Mesothelial cell of epicardium (in vitro differentiated cells): Measurements from ENCODE around the gene TRAK2. TPM values are rescaled to one million over a fixed set of nuclear protein-coding genes. Genes with fewer than 3 reads are reported as not detected.

Experiments
- DNase-seq, 2 experiments: peaks; one replicate each; pipeline ENCODE4 v3.0.0; 2021; ENCODE audit warnings: low spot score in 2 of 2; ENCODE audit not compliant: unreplicated experiment in 2 of 2
- H3K27ac Mint-ChIP-seq: 2 replicates; pipeline ENCODE4 v1.8.0; 2021; ENCODE audit warnings: mixed read lengths
- H3K27me3 Mint-ChIP-seq: 2 replicates; pipeline ENCODE4 v1.8.0; 2021; ENCODE audit warnings: low read depth, mixed read lengths
- H3K36me3 Mint-ChIP-seq: 2 replicates; pipeline ENCODE4 v1.8.0; 2021; ENCODE audit warnings: mixed read lengths
- H3K4me1 Mint-ChIP-seq: 2 replicates; pipeline ENCODE4 v1.8.0; 2021; ENCODE audit warnings: mixed read lengths
- H3K4me3 Mint-ChIP-seq: 2 replicates; pipeline ENCODE4 v1.8.0; 2021; ENCODE audit warnings: mild to moderate bottlenecking, moderate library complexity, mixed read lengths
- H3K9me3 Mint-ChIP-seq: 2 replicates; pipeline ENCODE4 v1.8.0; 2021; ENCODE audit warnings: mixed read lengths
- total RNA-seq: library from RNA; stranded (reverse); gene quantifications from 3 replicates; pipeline ENCODE4 v1.2.1, GENCODE V29; 2021
- TF ChIP-seq, protein P1 (sequence below): fragments of 200-600 bp; sonication (generic); IDR thresholded peaks from one replicate; pipeline ENCODE4 v1.5.0; 2021; ENCODE audit warnings: antibody characterized with exemption; ENCODE audit not compliant: unreplicated experiment

The TRAK2 gene
- total RNA-seq, 1 donor from 2014 or later: 21.5 TPM

GRCh38 chr2:201401815-201402214 is 49.4 kb downstream of the TRAK2 start:
- TF ChIP-seq, protein P1, sequence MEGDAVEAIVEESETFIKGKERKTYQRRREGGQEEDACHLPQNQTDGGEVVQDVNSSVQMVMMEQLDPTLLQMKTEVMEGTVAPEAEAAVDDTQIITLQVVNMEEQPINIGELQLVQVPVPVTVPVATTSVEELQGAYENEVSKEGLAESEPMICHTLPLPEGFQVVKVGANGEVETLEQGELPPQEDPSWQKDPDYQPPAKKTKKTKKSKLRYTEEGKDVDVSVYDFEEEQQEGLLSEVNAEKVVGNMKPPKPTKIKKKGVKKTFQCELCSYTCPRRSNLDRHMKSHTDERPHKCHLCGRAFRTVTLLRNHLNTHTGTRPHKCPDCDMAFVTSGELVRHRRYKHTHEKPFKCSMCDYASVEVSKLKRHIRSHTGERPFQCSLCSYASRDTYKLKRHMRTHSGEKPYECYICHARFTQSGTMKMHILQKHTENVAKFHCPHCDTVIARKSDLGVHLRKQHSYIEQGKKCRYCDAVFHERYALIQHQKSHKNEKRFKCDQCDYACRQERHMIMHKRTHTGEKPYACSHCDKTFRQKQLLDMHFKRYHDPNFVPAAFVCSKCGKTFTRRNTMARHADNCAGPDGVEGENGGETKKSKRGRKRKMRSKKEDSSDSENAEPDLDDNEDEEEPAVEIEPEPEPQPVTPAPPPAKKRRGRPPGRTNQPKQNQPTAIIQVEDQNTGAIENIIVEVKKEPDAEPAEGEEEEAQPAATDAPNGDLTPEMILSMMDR: no peak
- no peak for DNase-seq
- peaks cover 16% of the 10 kb centered on the region for H3K36me3 Mint-ChIP-seq
- H3K4me3 Mint-ChIP-seq: no peak overlapping the region
- H3K27me3 Mint-ChIP-seq: no peaks in the 10 kb centered on the region
- no peaks in the 10 kb centered on the region for H3K9me3 Mint-ChIP-seq
- peaks cover 61% of the 10 kb centered on the region for H3K4me1 Mint-ChIP-seq
- H3K27ac Mint-ChIP-seq: peak overlapping the region; percentile 32

DNA sequence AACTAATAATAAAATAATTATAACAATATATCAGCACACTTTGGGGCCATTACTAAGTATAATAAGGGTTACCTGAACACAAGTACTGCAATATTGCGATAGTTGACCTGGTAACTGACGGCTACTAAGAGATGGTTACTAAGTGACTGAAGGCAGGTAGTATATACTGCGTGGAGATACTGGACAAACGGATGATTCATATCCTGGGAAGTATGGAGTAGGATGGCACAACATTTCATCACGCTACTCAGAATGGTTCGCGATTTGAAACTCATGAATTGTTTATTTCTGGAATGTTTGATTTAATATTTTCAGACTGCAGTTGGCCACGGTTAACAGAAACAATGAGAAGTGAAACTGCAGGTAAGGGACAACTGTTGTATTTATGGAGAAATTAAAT is 54.7 kb downstream of the TRAK2 start:
- H3K4me3 Mint-ChIP-seq: no peak overlapping the region
- no peaks in the 10 kb centered on the region for H3K9me3 Mint-ChIP-seq
- H3K27me3 Mint-ChIP-seq: no peaks in the 10 kb centered on the region
- peaks cover 42% of the 10 kb centered on the region for H3K36me3 Mint-ChIP-seq
- TF ChIP-seq, protein P1: no peak
- no peak overlapping the region for H3K27ac Mint-ChIP-seq
- peaks cover 10% of the 10 kb centered on the region for H3K4me1 Mint-ChIP-seq
- DNase-seq: no peak

- H3K4me1 Mint-ChIP-seq: peaks cover 8% of the 10 kb centered on the region
- H3K27ac Mint-ChIP-seq: no peak overlapping the region
- TF ChIP-seq, protein P1: no peak
- no peak for DNase-seq
- H3K4me3 Mint-ChIP-seq: no peak overlapping the region
- H3K27me3 Mint-ChIP-seq: no peaks in the 10 kb centered on the region
- peaks cover 17% of the 10 kb centered on the region for H3K9me3 Mint-ChIP-seq
- H3K36me3 Mint-ChIP-seq: peaks cover 60% of the 10 kb centered on the region
Measured at GRCh38 chr2:201383136-201383535, 68.1 kb downstream of the TRAK2 start.

- TF ChIP-seq, protein P1: no peak
- H3K9me3 Mint-ChIP-seq: peaks cover 22% of the 10 kb centered on the region
- H3K27ac Mint-ChIP-seq: peak overlapping the region; percentile 82
- peaks cover 12% of the 10 kb centered on the region for H3K4me1 Mint-ChIP-seq
- H3K27me3 Mint-ChIP-seq: no peaks in the 10 kb centered on the region
- DNase-seq: no peak
- H3K4me3 Mint-ChIP-seq: no peak overlapping the region
- H3K36me3 Mint-ChIP-seq: peaks cover 57% of the 10 kb centered on the region
Measured at GRCh38 chr2:201378496-201379397, 72.5 kb downstream of the TRAK2 start.

GRCh38 chr2:201377218-201377617 is 74.0 kb downstream of the TRAK2 start:
- peaks cover 12% of the 10 kb centered on the region for H3K4me1 Mint-ChIP-seq
- H3K36me3 Mint-ChIP-seq: peaks cover 59% of the 10 kb centered on the region
- no peak overlapping the region for H3K4me3 Mint-ChIP-seq
- TF ChIP-seq, protein P1: no peak
- H3K27me3 Mint-ChIP-seq: no peaks in the 10 kb centered on the region
- no peak overlapping the region for H3K27ac Mint-ChIP-seq
- DNase-seq: no peak
- H3K9me3 Mint-ChIP-seq: peaks cover 27% of the 10 kb centered on the region
